Neutrophil (primary cell): ENCODE measurements around the gene DAPK3.
A peak's percentile ranks its signal among the peaks of the same experiment; 100 is the strongest.
"Not testable (repeated sequence)": the region's sequence is repeated elsewhere in the genome, so short reads cannot be mapped to it uniquely, and the experiment has no call there.

Experiments
- H3K27ac ChIP-seq: fragments of 200-600 bp; sonication (generic); 2 replicates; pipeline ENCODE4 v1.5.1; 2016; ENCODE audit warnings: mild to moderate bottlenecking, moderate library complexity
- H3K27me3 ChIP-seq: fragments of 200-600 bp; sonication (generic); 2 replicates; pipeline ENCODE4 v1.6.0; 2016; ENCODE audit warnings: mild to moderate bottlenecking
- H3K36me3 ChIP-seq: fragments of 200-600 bp; sonication (generic); 2 replicates; pipeline ENCODE4 v1.5.1; 2017
- H3K4me1 ChIP-seq, 2 experiments: fragments of 200-600 bp in 1 of 2; sonication (generic) in 1 of 2; 1 replicate in 1 of 2; 2 replicates in 1 of 2; pipeline versions ENCODE4 v1.5.1 to v1.6.1; 2013 to 2016; ENCODE audit warnings: low read depth in 1 of 2, low read length in 1 of 2, mild to moderate bottlenecking in 1 of 2, moderate library complexity in 1 of 2; ENCODE audit not compliant: control insufficient read depth in 1 of 2, insufficient read depth in 1 of 2
- H3K4me3 ChIP-seq, 2 experiments: fragments of 200-600 bp in 1 of 2; sonication (generic) in 1 of 2; 1 replicate in 1 of 2; 2 replicates in 1 of 2; pipeline ENCODE4 v1.5.1; 2013 to 2016; ENCODE audit warnings: low read depth in 1 of 2, low read length in 1 of 2, mild to moderate bottlenecking in 1 of 2, moderate library complexity in 1 of 2
- H3K9me3 ChIP-seq: fragments of 200-600 bp; sonication (generic); 2 replicates; pipeline ENCODE4 v1.5.1; 2016
- TF ChIP-seq, protein P1 (sequence below): fragments of 200-600 bp; sonication (generic); IDR thresholded peaks from 2 replicates; pipeline ENCODE4 v1.5.1; 2016; ENCODE audit warnings: antibody characterized with exemption

DAPK3 gene

GRCh38 chr19:4012092-4012974, 41.4 kb upstream of the DAPK3 start:
- H3K4me1 ChIP-seq: peaks cover 19 to 22% of the 10 kb centered on the region in 2 experiments

DNA sequence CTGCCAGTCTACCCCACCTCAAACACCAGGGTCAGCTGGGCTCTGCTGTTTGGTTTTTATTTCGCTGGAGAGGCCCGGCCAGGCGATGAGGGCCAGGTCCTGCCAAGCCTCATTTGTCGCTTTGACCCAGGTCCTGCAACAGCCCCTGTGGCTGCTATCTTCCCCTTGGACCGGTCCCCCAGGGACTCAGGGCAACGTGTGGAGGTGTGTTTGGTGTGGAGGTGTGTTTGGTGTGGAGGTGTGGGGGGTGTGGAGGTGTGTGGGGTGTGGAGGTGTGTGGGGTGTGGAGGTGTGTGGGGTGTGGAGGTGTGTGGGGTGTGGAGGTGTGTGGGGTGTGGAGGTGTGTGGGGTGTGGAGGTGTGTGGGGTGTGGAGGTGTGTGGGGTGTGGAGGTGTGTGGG, 40.5 kb upstream of the DAPK3 start:
- H3K4me3 ChIP-seq, H3K27ac ChIP-seq, H3K9me3 ChIP-seq, H3K27me3 ChIP-seq: not testable (repeated sequence)
- Histone ChIP-seq H3K4me1 (peaks cover 25 to 29% of the 10 kb centered on the region in 2 experiments), H3K36me3 (peaks cover 59% of the 10 kb centered on the region)

More at GRCh38 chr19:4012092-4012974, 41.4 kb upstream of the DAPK3 start:
- no peaks in the 10 kb centered on the region for H3K9me3 ChIP-seq
- no peak overlapping the region for H3K4me3 ChIP-seq
- no peaks in the 10 kb centered on the region for H3K27me3 ChIP-seq
- H3K27ac ChIP-seq: no peak overlapping the region
- TF ChIP-seq, protein P1, sequence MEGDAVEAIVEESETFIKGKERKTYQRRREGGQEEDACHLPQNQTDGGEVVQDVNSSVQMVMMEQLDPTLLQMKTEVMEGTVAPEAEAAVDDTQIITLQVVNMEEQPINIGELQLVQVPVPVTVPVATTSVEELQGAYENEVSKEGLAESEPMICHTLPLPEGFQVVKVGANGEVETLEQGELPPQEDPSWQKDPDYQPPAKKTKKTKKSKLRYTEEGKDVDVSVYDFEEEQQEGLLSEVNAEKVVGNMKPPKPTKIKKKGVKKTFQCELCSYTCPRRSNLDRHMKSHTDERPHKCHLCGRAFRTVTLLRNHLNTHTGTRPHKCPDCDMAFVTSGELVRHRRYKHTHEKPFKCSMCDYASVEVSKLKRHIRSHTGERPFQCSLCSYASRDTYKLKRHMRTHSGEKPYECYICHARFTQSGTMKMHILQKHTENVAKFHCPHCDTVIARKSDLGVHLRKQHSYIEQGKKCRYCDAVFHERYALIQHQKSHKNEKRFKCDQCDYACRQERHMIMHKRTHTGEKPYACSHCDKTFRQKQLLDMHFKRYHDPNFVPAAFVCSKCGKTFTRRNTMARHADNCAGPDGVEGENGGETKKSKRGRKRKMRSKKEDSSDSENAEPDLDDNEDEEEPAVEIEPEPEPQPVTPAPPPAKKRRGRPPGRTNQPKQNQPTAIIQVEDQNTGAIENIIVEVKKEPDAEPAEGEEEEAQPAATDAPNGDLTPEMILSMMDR: no peak
- H3K36me3 ChIP-seq: peaks cover 68% of the 10 kb centered on the region

GRCh38 chr19:4010808-4011110, 39.9 kb upstream of the DAPK3 start:
- Histone ChIP-seq H3K9me3 (no peaks in the 10 kb centered on the region), H3K4me1 (peaks cover 25 to 30% of the 10 kb centered on the region in 2 experiments), H3K27me3 (no peaks in the 10 kb centered on the region), H3K27ac (no peak overlapping the region), H3K36me3 (peaks cover 52% of the 10 kb centered on the region), H3K4me3 (no peak overlapping the region)
- TF ChIP-seq, protein P1: no peak

- H3K4me1 ChIP-seq: peaks cover 25 to 30% of the 10 kb centered on the region in 2 experiments
- TF ChIP-seq, protein P1: no peak
- no peak overlapping the region for H3K4me3 ChIP-seq
- H3K27ac ChIP-seq: no peak overlapping the region
- no peaks in the 10 kb centered on the region for H3K9me3 ChIP-seq
- H3K36me3 ChIP-seq: peaks cover 47% of the 10 kb centered on the region
- H3K27me3 ChIP-seq: no peaks in the 10 kb centered on the region
Observed at GRCh38 chr19:4009990-4010807, 39.3 kb upstream of the DAPK3 start.

DNA sequence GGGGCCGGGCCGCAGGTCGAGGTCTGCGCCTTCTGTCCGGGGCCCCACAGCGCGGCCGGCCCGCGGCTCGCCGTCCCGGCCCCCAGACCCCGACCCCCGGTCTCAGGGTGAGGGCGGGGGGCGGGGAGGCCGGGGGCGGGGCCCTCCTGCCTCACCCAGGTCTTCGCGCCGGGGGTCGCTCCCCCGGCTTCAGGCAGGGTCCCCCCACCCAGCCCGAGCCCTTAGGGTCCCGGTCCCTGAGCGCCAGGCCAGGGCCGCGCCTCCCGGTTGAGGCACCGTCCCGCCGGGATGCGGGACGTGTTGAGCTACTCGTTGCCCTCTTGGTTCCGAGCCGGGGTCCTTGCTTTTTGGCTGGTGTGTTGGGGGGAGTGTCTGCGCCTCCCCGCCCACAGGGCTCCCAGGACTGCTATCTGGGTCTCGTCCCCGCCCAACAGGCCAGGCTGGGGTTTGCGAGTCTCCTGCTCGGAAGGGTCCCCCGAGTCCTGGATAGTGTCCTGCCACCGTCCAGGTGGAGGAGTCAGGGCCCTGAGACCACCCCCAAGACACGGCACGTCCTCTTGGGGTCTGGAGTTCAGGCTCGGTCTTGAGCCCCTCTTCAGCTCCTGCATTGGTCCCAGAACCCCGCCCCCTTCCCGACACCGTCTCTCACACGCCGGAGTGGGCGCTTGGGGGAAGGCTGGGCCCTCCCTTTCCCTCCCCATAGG, 37.1 kb upstream of the DAPK3 start:
- Histone ChIP-seq H3K4me3 (peak overlapping the region; percentile 76 to 81), H3K4me1 (peaks cover 19 to 23% of the 10 kb centered on the region in 2 experiments), H3K36me3 (peaks cover 25% of the 10 kb centered on the region), H3K27me3 (no peaks in the 10 kb centered on the region), H3K9me3 (no peaks in the 10 kb centered on the region), H3K27ac (peak overlapping the region; percentile 80)
- TF ChIP-seq, protein P1: no peak
